Stimulated activated CD4-positive, alpha-beta T cell treated with anti-CD3 and anti-CD28 coated beads, Interleukin-15, amount 100 ng/mL, for 24 hours (primary cell): ENCODE data around the gene ALK.

Experiments used
- DNase-seq: peaks from one replicate; pipeline ENCODE4 v3.0.0-alpha.2; 2020

Gene ALK

GRCh38 chr2:29921560-29921915 lies at the start of gene ALK:
ALK (minus strand) TSS chr2:29921586; CDS start chr2:29920659, 927 bp downstream.
- peak; percentile 86 for DNase-seq

- no peak for DNase-seq
Measured at GRCh38 chr2:29966266-29966665, 44.9 kb upstream of the ALK start.

GRCh38 chr2:29963972-29964570 lies 42.7 kb upstream of the ALK start:
- DNase-seq: no peak

GRCh38 chr2:29962922-29963321 lies 41.5 kb upstream of the ALK start:
- no peak for DNase-seq

GRCh38 chr2:29954316-29954715 lies 32.9 kb upstream of the ALK start:
- DNase-seq: no peak

- no peak for DNase-seq
Measured at GRCh38 chr2:29952973-29953372, 31.6 kb upstream of the ALK start.

- DNase-seq: no peak
Measured at GRCh38 chr2:29951576-29951975, 30.2 kb upstream of the ALK start.

- no peak for DNase-seq
Measured at GRCh38 chr2:29950481-29950880, 29.1 kb upstream of the ALK start.

GRCh38 chr2:29949042-29949441 lies 27.7 kb upstream of the ALK start:
- no peak for DNase-seq

- DNase-seq: no peak
Measured at GRCh38 chr2:29946505-29946904, 25.1 kb upstream of the ALK start.

GRCh38 chr2:29942711-29943110 lies 21.3 kb upstream of the ALK start:
- no peak for DNase-seq

- DNase-seq: no peak
Measured at GRCh38 chr2:29940706-29941105, 19.3 kb upstream of the ALK start.

- no peak for DNase-seq
Measured at GRCh38 chr2:29936020-29936419, 14.6 kb upstream of the ALK start.

- DNase-seq: no peak
Measured at GRCh38 chr2:29931818-29932217, 10.4 kb upstream of the ALK start.

- DNase-seq: peak; percentile 58
Measured at GRCh38 chr2:29923110-29923721, 1.8 kb upstream of the ALK start.

- DNase-seq: no peak
Measured at GRCh38 chr2:29922605-29923004, 1.2 kb upstream of the ALK start.

GRCh38 chr2:29920631-29921559 lies 491 bp downstream of the ALK start:
- peak; percentile 22 for DNase-seq

- DNase-seq: peak; percentile 69
Measured at GRCh38 chr2:29920130-29920577, 1.2 kb downstream of the ALK start.

GRCh38 chr2:29918941-29919340 lies 2.4 kb downstream of the ALK start:
- no peak for DNase-seq

GRCh38 chr2:29917781-29918180 lies 3.6 kb downstream of the ALK start:
- no peak for DNase-seq

- no peak for DNase-seq
Measured at GRCh38 chr2:29916571-29916970, 4.8 kb downstream of the ALK start.

GRCh38 chr2:29910960-29911359 lies 10.4 kb downstream of the ALK start:
- no peak for DNase-seq

- no peak for DNase-seq
Measured at GRCh38 chr2:29910465-29910864, 10.9 kb downstream of the ALK start.

GRCh38 chr2:29902356-29902755 lies 19.0 kb downstream of the ALK start:
- no peak for DNase-seq
